Cardiac muscle cell (in vitro differentiated cells and primary cell): ENCODE results near the gene SLC9C2. TPM values are rescaled to one million over a fixed set of nuclear protein-coding genes. Genes with fewer than 3 reads are reported as not detected.

Experiments
- DNase-seq, 2 donors: peaks; one replicate each; pipeline versions ENCODE4 v3.0.0 to v3.0.0-alpha.2; 2010 to 2017; ENCODE audit warnings: low read depth in 1 of 2, low spot score in 1 of 2
- H3K27ac ChIP-seq: fragments of 200-600 bp; sonication (generic); 2 replicates; pipeline ENCODE4 v1.5.1; 2016
- H3K27me3 ChIP-seq: fragments of 200-600 bp; sonication (generic); 2 replicates; pipeline ENCODE4 v1.6.0; 2016; ENCODE audit warnings: control low read depth
- H3K36me3 ChIP-seq: fragments of 200-600 bp; sonication (generic); 2 replicates; pipeline ENCODE4 v1.5.1; 2016; ENCODE audit warnings: control low read depth
- H3K4me1 ChIP-seq: fragments of 200-600 bp; sonication (generic); 2 replicates; pipeline ENCODE4 v1.8.1; 2017; ENCODE audit warnings: low read depth, mild to moderate bottlenecking, mixed run types
- H3K4me3 ChIP-seq: fragments of 200-600 bp; sonication (generic); 2 replicates; pipeline ENCODE4 v1.5.1; 2016; ENCODE audit warnings: mild to moderate bottlenecking
- H3K9me3 ChIP-seq: fragments of 200-600 bp; sonication (generic); 2 replicates; pipeline ENCODE4 v1.5.1; 2017; ENCODE audit warnings: low read depth, mild to moderate bottlenecking, control low read depth
- CTCF ChIP-seq: IDR thresholded peaks from 2 replicates; pipeline ENCODE4 v1.5.1; 2012; ENCODE audit warnings: low read depth, mild to moderate bottlenecking, low read length
- polyA plus RNA-seq: library from polyadenylated mRNA; unstranded; fragments of >200 nt; fragmentation: Nextera tagmentation; extraction: Ambion mirVana; gene quantifications from 2 replicates; pipeline ENCODE4 v1.2.1, GENCODE V29; 2016
- total RNA-seq: library from RNA; depleted of rRNA; stranded (reverse); fragments of >200 nt; gene quantifications from 2 replicates; pipeline ENCODE4 v1.2.3, GENCODE V29; 2016

Gene SLC9C2
- total and polyA plus RNA-seq, 2 experiments from 2014 or later = 0.87 TPM; not detected in 1

DNA sequence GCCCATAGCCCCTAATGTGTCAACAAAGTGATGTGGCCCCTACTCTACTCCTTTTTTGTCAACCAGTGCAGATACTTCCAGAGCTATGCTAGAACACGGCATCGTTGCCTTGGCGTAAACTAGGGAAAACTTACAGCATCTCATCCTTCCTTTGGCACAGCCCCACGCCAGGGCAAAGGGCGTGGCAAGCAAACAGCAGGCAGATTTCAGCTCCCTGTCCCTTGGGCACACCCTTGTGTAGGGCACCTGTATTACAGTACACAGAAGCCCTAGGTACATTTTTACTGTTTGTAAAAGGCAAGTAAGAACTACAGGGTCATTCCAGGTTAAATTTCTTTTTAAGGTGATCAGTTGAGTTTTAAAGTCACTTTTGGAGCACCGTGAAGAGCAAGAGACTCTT, 96.4 kb downstream of the SLC9C2 start:
- Histone ChIP-seq H3K4me1 (no peaks in the 10 kb centered on the region), H3K36me3 (no peaks in the 10 kb centered on the region), H3K4me3 (no peak overlapping the region), H3K27ac (no peak overlapping the region), H3K27me3 (no peaks in the 10 kb centered on the region), H3K9me3 (no peaks in the 10 kb centered on the region)
- no peak for DNase-seq
- TF ChIP-seq CTCF = no peak

DNA sequence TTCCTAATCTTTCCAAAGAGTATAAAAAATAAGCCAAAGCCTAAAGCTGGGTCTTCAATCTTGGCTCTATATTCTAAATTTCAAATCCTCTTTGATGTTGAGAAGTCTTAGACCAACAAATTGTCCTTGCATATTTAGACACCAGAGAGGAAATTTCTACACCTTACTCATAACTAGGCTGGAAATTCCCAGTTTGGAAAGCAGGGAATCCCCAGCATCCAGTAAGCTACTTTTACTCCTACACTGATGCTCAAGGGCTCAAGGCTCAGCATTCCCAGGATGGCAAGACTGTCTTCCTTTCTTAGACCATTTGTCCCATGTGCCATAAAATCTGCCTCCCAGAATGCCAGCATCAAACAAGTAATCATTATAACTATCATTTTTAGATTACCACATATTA, 97.5 kb downstream of the SLC9C2 start:
- TF ChIP-seq CTCF = no peak
- Histone ChIP-seq H3K36me3 (no peaks in the 10 kb centered on the region), H3K27me3 (no peaks in the 10 kb centered on the region), H3K27ac (no peak overlapping the region), H3K4me3 (no peak overlapping the region), H3K9me3 (no peaks in the 10 kb centered on the region), H3K4me1 (no peaks in the 10 kb centered on the region)
- no peak for DNase-seq

GRCh38 chr1:173504268-173504667, 98.6 kb downstream of the SLC9C2 start:
- no peak overlapping the region for H3K27ac ChIP-seq
- no peak for TF ChIP-seq CTCF

DNA sequence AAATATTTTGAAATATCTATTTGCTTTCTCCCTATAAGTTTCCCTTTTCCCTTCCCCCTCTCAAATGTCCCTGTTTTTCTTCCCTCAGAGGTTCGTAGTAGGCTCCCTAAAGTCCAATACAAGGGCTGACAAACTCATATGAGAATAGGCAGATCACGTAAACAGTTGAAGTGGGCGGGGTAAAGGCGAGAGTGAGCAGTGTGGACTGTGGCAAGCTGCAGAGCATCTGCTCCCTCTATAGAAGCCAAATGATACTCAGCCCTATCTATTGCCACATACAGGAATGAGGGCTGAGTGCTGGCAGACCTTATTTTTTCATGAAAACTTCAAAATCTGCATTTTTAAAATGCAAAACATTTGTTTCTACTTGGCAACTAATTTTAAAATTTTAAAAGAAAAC, 99.5 kb downstream of the SLC9C2 start:
- TF ChIP-seq CTCF = no peak
- Histone ChIP-seq H3K4me1 (no peaks in the 10 kb centered on the region), H3K36me3 (no peaks in the 10 kb centered on the region), H3K27me3 (no peaks in the 10 kb centered on the region), H3K9me3 (no peaks in the 10 kb centered on the region), H3K27ac (no peak overlapping the region), H3K4me3 (no peak overlapping the region)
- peak; percentile 25 to 68 for DNase-seq

More at GRCh38 chr1:173504268-173504667, 98.6 kb downstream of the SLC9C2 start:
- H3K36me3 ChIP-seq = no peaks in the 10 kb centered on the region
- DNase-seq = no peak
- H3K9me3 ChIP-seq = no peaks in the 10 kb centered on the region
- no peaks in the 10 kb centered on the region for H3K4me1 ChIP-seq
- no peaks in the 10 kb centered on the region for H3K27me3 ChIP-seq
- H3K4me3 ChIP-seq = no peak overlapping the region

- no peak for DNase-seq
- H3K4me1 ChIP-seq = no peaks in the 10 kb centered on the region
- no peak for TF ChIP-seq CTCF
- H3K4me3 ChIP-seq = no peak overlapping the region
- no peak overlapping the region for H3K27ac ChIP-seq
- H3K36me3 ChIP-seq = no peaks in the 10 kb centered on the region
- no peaks in the 10 kb centered on the region for H3K27me3 ChIP-seq
- no peaks in the 10 kb centered on the region for H3K9me3 ChIP-seq
Measured at GRCh38 chr1:173502104-173502503, 100.8 kb downstream of the SLC9C2 start.

DNA sequence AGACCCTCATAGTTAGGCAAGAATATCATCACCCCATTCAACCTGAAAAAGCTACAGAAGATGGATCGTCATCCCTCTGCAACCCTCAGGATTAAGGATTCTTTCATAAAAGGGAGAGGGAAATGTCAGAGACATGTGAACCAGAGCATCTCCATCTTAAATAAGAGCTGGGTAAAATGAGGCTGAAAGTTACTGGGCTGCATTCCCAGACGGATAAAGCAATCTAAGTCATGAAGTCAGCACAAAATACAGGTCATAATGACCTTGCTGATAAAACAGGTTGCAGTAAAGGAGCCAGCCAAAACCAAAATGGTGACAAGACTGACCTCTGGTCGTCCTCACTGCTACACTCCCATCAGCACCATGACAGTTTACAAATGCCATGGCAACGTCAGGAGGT, 103.1 kb downstream of the SLC9C2 start:
- Histone ChIP-seq H3K9me3 (no peaks in the 10 kb centered on the region), H3K36me3 (no peaks in the 10 kb centered on the region), H3K27ac (no peak overlapping the region), H3K4me3 (no peak overlapping the region), H3K27me3 (no peaks in the 10 kb centered on the region), H3K4me1 (no peaks in the 10 kb centered on the region)
- no peak for DNase-seq
- TF ChIP-seq CTCF = no peak
